ENCODE measurements around the gene ZNF385A. TPM values are rescaled to one million over a fixed set of nuclear protein-coding genes. Genes with fewer than 3 reads are reported as not detected.
A peak's percentile ranks its signal among the peaks of the same experiment; 100 is the strongest.

The ZNF385A gene
- total and polyA plus RNA-seq, 2 of the 13 experiments (the other 11 are each of a cell fraction or from before 2014, with no cell fraction given): 0.44 to 0.67 TPM

GRCh38 chr12:54352022-54352531, 32.5 kb downstream of the ZNF385A start:
- TF ChIP-seq AGO2 (optimal IDR thresholded peaks at IDR 0.05; ENCODE audit: low read depth, low read length) (peak; percentile 52), CBX1 (IDR thresholded peaks at IDR 0.05; ENCODE audit: low read depth) (no peak), RELA (CRISPR knock-in tag; IDR thresholded peaks at IDR 0.05) (no peak)
- H3K4me2 ChIP-seq (ENCODE audit: low read depth, low read length): no peak overlapping the region
- 96% methylated on average over 21 of the region's 21 CpGs for WGBS (ENCODE audit: low lambda C conversion rate)
- in situ Hi-C loops (cut with HindIII; ENCODE audit: extremely low pct_ligation_motif_present, low pct_unique_long_range_greater_than_20kb): no loop called here
- BruUV-seq (replicated peaks): no TSS peak
- DNase-seq (ENCODE audit: low spot score): no peak
- no peaks in the 10 kb centered on the region for H3K9me3 ChIP-seq (ENCODE audit: low read length)
- no peak overlapping the region for H3K27ac ChIP-seq (ENCODE audit: extremely low read length, insufficient read depth, low read length)
- POLR2A ChIA-PET: interaction anchor here (1.0 to 2.4 kb wide), 2 partner anchors 27 to 72 kb away, joined by 3 to 10 read pairs; partner anchors contain the start of genes CBX5, COPZ1 and HNRNPA1
- no peak for FAIRE-seq
- intact Hi-C loops (cut with micrococcal nuclease; ENCODE audit: unreplicated experiment): loop anchor here (2.0 kb wide), 1 partner anchor 23 kb away; no protein-coding TSS in a partner anchor
- no peak for ATAC-seq
- H3K36me3 ChIP-seq (replicated peaks in 1 of 2; ENCODE audit: control insufficient read depth in 1 of 2, insufficient read depth in 2 of 2, low read length in 2 of 2): peaks cover 20 to 39% of the 10 kb centered on the region in 2 experiments
- H2AFZ ChIP-seq (ENCODE audit: low read length): no peak overlapping the region
- CTCF ChIA-PET (ENCODE audit: low intra/inter-chr PET ratio, low total read pairs): no interaction called here
- H4K20me1 ChIP-seq (ENCODE audit: insufficient read depth, low read length): no peaks in the 10 kb centered on the region
- H3K9ac ChIP-seq (ENCODE audit: insufficient read depth, low read depth, low read length): no peak overlapping the region
- H3K4me3 ChIP-seq (replicated peaks in 1 of 3; ENCODE audit: insufficient read depth in 1 of 3, low read depth in 2 of 3, low read length in 3 of 3): no peak overlapping the region
- no peaks in the 10 kb centered on the region for H3K79me2 ChIP-seq (ENCODE audit: insufficient read depth, low read length)
- H3K4me1 ChIP-seq (ENCODE audit: insufficient read depth, low read length): peaks cover 26% of the 10 kb centered on the region
- no peaks in the 10 kb centered on the region for H3K27me3 ChIP-seq (ENCODE audit: control insufficient read depth in 1 of 2, insufficient read depth in 2 of 2, low read length in 2 of 2)

- H3K4me2 ChIP-seq (ENCODE audit: low read depth, low read length): no peak overlapping the region
- TF ChIP-seq ZFP82 (CRISPR knock-in tag; IDR thresholded peaks at IDR 0.05; ENCODE audit: borderline replicate concordance) (no peak), SMYD3 (CRISPR knock-in tag; IDR thresholded peaks at IDR 0.05) (no peak)
- H3K9me3 ChIP-seq (ENCODE audit: low read length): no peaks in the 10 kb centered on the region
- no peaks in the 10 kb centered on the region for H3K27me3 ChIP-seq (ENCODE audit: control insufficient read depth in 1 of 2, insufficient read depth in 2 of 2, low read length in 2 of 2)
- H3K9ac ChIP-seq (ENCODE audit: insufficient read depth, low read depth, low read length): no peak overlapping the region
- 94% methylated on average over 4 of the region's 4 CpGs for WGBS (ENCODE audit: low lambda C conversion rate)
- H3K27ac ChIP-seq (ENCODE audit: extremely low read length, insufficient read depth, low read length): no peak overlapping the region
- H4K20me1 ChIP-seq (ENCODE audit: insufficient read depth, low read length): no peaks in the 10 kb centered on the region
- no peak for DNase-seq (ENCODE audit: low spot score)
- H2AFZ ChIP-seq (ENCODE audit: low read length): no peak overlapping the region
- intact Hi-C loops (cut with micrococcal nuclease; ENCODE audit: unreplicated experiment): no loop called here
- FAIRE-seq: no peak
- POLR2A ChIA-PET: interaction anchor here (1.0 kb wide), 1 partner anchor 71 kb away, joined by 3 read pairs; the partner anchor contains the start of genes CBX5 and HNRNPA1
- in situ Hi-C loops (cut with HindIII; ENCODE audit: extremely low pct_ligation_motif_present, low pct_unique_long_range_greater_than_20kb): no loop called here
- CTCF ChIA-PET (ENCODE audit: low intra/inter-chr PET ratio, low total read pairs): no interaction called here
- TSS peak; percentile 54 for BruUV-seq (replicated peaks)
- H3K79me2 ChIP-seq (ENCODE audit: insufficient read depth, low read length): no peaks in the 10 kb centered on the region
- H3K36me3 ChIP-seq (replicated peaks in 1 of 2; ENCODE audit: control insufficient read depth in 1 of 2, insufficient read depth in 2 of 2, low read length in 2 of 2): peaks cover 24 to 45% of the 10 kb centered on the region in 2 experiments
- H3K4me1 ChIP-seq (ENCODE audit: insufficient read depth, low read length): peaks cover 26% of the 10 kb centered on the region
- H3K4me3 ChIP-seq (replicated peaks in 1 of 3; ENCODE audit: insufficient read depth in 1 of 3, low read depth in 2 of 3, low read length in 3 of 3): no peak overlapping the region
- ATAC-seq: no peak
Observed at GRCh38 chr12:54351341-54351740, 33.2 kb downstream of the ZNF385A start.

Data from HepG2 (cell line).